T-helper 2 cell treated with Interferon-gamma antibody and Interleukin-4, amounts not matched to agents 100 ng/mL and 5 ng/mL, for 36 hours (primary cell): ENCODE results near the gene DNAJB12. TPM values are rescaled to one million over a fixed set of nuclear protein-coding genes. Genes with fewer than 3 reads are reported as not detected.
"Not testable (repeated sequence)": the region's sequence is repeated elsewhere in the genome, so short reads cannot be mapped to it uniquely, and the experiment has no call there.

ENCODE experiments used
- intact Hi-C: fragments of 100-400 bp; cut with micrococcal nuclease; formaldehyde crosslinking; loops from one replicate; pipeline ENCODE4 v1.15.1; 2023
- total RNA-seq: library from RNA; stranded (reverse); gene quantifications from 2 replicates; pipeline ENCODE4 v1.2.3, GENCODE V29; 2022

The DNAJB12 gene
- total RNA-seq, 1 donor from 2014 or later, result 37.0 TPM

GRCh38 chr10:72319416-72320254, 35.1 kb downstream of the DNAJB12 start:
- intact Hi-C loops, result loop anchor here (1.0 kb wide), 4 partner anchors 14 to 46 kb away; partner anchors contain the start of gene DDIT4

- intact Hi-C loops, result loop anchor here (1.0 kb wide), 2 partner anchors 13 to 45 kb away; partner anchors contain the start of gene DDIT4
Measured at GRCh38 chr10:72318418-72319262, 36.1 kb downstream of the DNAJB12 start.

- intact Hi-C loops, result no loop called here
Measured at GRCh38 chr10:72316748-72317435, 37.8 kb downstream of the DNAJB12 start.

GRCh38 chr10:72316386-72316700, 38.4 kb downstream of the DNAJB12 start:
- intact Hi-C loops, result no loop called here

GRCh38 chr10:72315611-72316385, 38.9 kb downstream of the DNAJB12 start:
- intact Hi-C loops, result no loop called here

- intact Hi-C loops, result no loop called here
Measured at GRCh38 chr10:72315054-72315453, 39.7 kb downstream of the DNAJB12 start.

GRCh38 chr10:72314263-72314662, 40.5 kb downstream of the DNAJB12 start:
- intact Hi-C loops, result no loop called here

- intact Hi-C loops, result no loop called here
Measured at GRCh38 chr10:72312865-72313391, 41.8 kb downstream of the DNAJB12 start.

GRCh38 chr10:72311667-72312066, 43.1 kb downstream of the DNAJB12 start:
- intact Hi-C loops, result no loop called here

- intact Hi-C loops, result no loop called here
Measured at GRCh38 chr10:72310636-72311035, 44.1 kb downstream of the DNAJB12 start.

GRCh38 chr10:72310241-72310633, 44.5 kb downstream of the DNAJB12 start:
- intact Hi-C loops, result no loop called here

GRCh38 chr10:72309290-72310240, 45.2 kb downstream of the DNAJB12 start:
- intact Hi-C loops, result no loop called here

GRCh38 chr10:72308320-72308987, 46.3 kb downstream of the DNAJB12 start:
- intact Hi-C loops, result no loop called here

- intact Hi-C loops, result not testable (repeated sequence)
Measured at GRCh38 chr10:72307711-72308110, 47.0 kb downstream of the DNAJB12 start.

GRCh38 chr10:72306215-72306760, 48.4 kb downstream of the DNAJB12 start:
- intact Hi-C loops, result no loop called here

GRCh38 chr10:72303424-72304128, 51.1 kb downstream of the DNAJB12 start:
- intact Hi-C loops, result no loop called here

- intact Hi-C loops, result no loop called here
Measured at GRCh38 chr10:72298592-72299519, 55.9 kb downstream of the DNAJB12 start.
